ENCODE measurements around the gene TMEM62.
"Not testable (repeated sequence)": the region's sequence is repeated elsewhere in the genome, so short reads cannot be mapped to it uniquely, and the experiment has no call there.

Gene TMEM62

DNA sequence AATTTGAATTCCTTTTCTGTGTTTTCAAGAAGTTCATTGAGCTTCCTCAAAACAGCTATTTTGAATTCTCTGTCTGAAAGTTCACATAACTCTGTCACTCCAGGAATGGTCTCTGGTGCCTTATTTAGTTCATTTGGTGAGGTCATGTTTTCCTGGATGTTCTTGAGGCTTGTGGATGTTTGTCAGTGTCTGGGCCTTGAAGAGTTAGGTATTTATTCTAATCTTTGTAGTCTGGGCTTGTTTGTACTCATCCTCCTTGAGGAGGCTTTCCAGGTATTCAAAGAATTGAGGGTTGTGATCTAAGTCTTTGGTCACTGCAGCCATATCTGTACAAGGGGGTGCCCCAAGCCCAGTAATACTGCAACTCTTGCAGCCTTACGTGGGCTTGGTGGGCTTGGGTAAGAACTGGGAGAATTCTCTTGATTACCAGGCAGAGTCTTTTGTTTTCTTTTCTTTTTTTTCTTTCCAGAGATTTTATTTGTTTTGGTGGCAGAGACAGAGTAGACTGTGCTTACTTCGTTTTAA, 32.5 kb downstream of the TMEM62 start:
- no peak overlapping the region for H3K27ac ChIP-seq (ENCODE audit: low read length)
- H3K27me3 ChIP-seq (ENCODE audit: low read depth, low read length) = no peaks in the 10 kb centered on the region
- no peaks in the 10 kb centered on the region for H3K9me3 ChIP-seq (ENCODE audit: insufficient read depth, low read length)
- no peak overlapping the region for H3K9ac ChIP-seq (ENCODE audit: low read length)
- H3K4me2 ChIP-seq (ENCODE audit: low read length) = no peak overlapping the region
- H3K79me2 ChIP-seq (ENCODE audit: low read length) = no peaks in the 10 kb centered on the region
- no peaks in the 10 kb centered on the region for H4K20me1 ChIP-seq (ENCODE audit: insufficient read depth, low read length)
- H3K4me1 ChIP-seq (ENCODE audit: low read length) = no peaks in the 10 kb centered on the region
- no peak overlapping the region for H2AFZ ChIP-seq (ENCODE audit: low read depth, low read length)
- no peak for TF ChIP-seq EZH2phosphoT487 (IDR thresholded peaks at IDR 0.05; ENCODE audit: low read depth)
- TF ChIP-seq, protein P1, sequence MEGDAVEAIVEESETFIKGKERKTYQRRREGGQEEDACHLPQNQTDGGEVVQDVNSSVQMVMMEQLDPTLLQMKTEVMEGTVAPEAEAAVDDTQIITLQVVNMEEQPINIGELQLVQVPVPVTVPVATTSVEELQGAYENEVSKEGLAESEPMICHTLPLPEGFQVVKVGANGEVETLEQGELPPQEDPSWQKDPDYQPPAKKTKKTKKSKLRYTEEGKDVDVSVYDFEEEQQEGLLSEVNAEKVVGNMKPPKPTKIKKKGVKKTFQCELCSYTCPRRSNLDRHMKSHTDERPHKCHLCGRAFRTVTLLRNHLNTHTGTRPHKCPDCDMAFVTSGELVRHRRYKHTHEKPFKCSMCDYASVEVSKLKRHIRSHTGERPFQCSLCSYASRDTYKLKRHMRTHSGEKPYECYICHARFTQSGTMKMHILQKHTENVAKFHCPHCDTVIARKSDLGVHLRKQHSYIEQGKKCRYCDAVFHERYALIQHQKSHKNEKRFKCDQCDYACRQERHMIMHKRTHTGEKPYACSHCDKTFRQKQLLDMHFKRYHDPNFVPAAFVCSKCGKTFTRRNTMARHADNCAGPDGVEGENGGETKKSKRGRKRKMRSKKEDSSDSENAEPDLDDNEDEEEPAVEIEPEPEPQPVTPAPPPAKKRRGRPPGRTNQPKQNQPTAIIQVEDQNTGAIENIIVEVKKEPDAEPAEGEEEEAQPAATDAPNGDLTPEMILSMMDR (IDR thresholded peaks at IDR 0.05; ENCODE audit: low read depth, low read length) = no peak
- H3K36me3 ChIP-seq (replicated peaks; ENCODE audit: low read depth, low read length) = peaks cover 34% of the 10 kb centered on the region
- no peak overlapping the region for H3K4me3 ChIP-seq (ENCODE audit: low read length)

DNA sequence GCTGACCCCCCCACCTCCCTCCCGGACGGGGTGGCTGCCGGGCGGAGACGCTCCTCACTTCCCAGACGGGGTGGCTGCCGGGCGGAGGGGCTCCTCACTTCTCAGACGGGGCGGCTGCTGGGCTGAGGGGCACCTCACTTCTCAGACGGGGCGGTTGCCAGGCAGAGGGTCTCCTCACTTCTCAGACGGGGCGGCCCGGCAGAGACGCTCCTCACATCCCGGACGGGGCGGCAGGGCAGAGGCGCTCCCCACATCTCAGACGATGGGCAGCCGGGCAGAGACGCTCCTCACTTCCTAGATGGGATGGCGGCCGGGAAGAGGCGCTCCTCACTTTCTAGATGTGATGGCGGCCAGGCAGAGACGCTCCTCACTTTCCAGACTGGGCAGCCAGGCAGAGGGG, 33.9 kb downstream of the TMEM62 start:
- H3K27me3 ChIP-seq (ENCODE audit: low read depth, low read length); H3K9ac ChIP-seq (ENCODE audit: low read length); H3K27ac ChIP-seq (ENCODE audit: low read length); H4K20me1 ChIP-seq (ENCODE audit: insufficient read depth, low read length); H3K4me3 ChIP-seq (ENCODE audit: low read length); H3K79me2 ChIP-seq (ENCODE audit: low read length); H3K4me2 ChIP-seq (ENCODE audit: low read length); H3K4me1 ChIP-seq (ENCODE audit: low read length); H2AFZ ChIP-seq (ENCODE audit: low read depth, low read length); H3K9me3 ChIP-seq (ENCODE audit: insufficient read depth, low read length): not testable (repeated sequence)
- peaks cover 37% of the 10 kb centered on the region for H3K36me3 ChIP-seq (replicated peaks; ENCODE audit: low read depth, low read length)

- no peak overlapping the region for H3K9ac ChIP-seq (ENCODE audit: low read length)
- H3K4me3 ChIP-seq (ENCODE audit: low read length) = no peak overlapping the region
- H3K9me3 ChIP-seq (ENCODE audit: insufficient read depth, low read length) = no peaks in the 10 kb centered on the region
- no peaks in the 10 kb centered on the region for H4K20me1 ChIP-seq (ENCODE audit: insufficient read depth, low read length)
- peaks cover 44% of the 10 kb centered on the region for H3K36me3 ChIP-seq (replicated peaks; ENCODE audit: low read depth, low read length)
- no peaks in the 10 kb centered on the region for H3K27me3 ChIP-seq (ENCODE audit: low read depth, low read length)
- H3K79me2 ChIP-seq (ENCODE audit: low read length) = no peaks in the 10 kb centered on the region
- no peak overlapping the region for H3K4me2 ChIP-seq (ENCODE audit: low read length)
- no peak for TF ChIP-seq EZH2phosphoT487 (IDR thresholded peaks at IDR 0.05; ENCODE audit: low read depth)
- TF ChIP-seq, protein P1 (IDR thresholded peaks at IDR 0.05; ENCODE audit: low read depth, low read length) = no peak
- H3K4me1 ChIP-seq (ENCODE audit: low read length) = no peaks in the 10 kb centered on the region
- no peak overlapping the region for H2AFZ ChIP-seq (ENCODE audit: low read depth, low read length)
- H3K27ac ChIP-seq (ENCODE audit: low read length) = no peak overlapping the region
These were observed 35.1 kb downstream of the TMEM62 start for GRCh38 chr15:43168192-43169107.

DNA sequence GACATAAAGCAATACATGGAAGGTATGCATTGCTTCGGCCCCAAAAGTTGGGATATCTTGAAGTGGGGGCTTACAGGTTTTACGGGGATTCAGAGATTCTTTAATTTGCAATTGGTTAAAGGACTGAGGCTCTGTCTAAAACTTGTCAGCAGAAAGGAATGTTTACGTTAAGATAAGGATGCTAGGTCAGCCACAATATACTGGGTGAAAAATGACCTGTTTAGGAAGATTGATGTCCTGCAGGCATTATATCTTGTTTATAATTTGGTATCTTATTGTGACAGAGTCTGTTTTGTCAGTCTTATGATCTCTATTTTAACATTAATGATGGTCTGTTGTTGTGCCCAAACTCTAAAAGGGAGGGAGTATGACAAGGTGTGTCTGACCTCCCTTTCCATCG, 36.5 kb downstream of the TMEM62 start:
- Histone ChIP-seq H3K36me3 (replicated peaks; ENCODE audit: low read depth, low read length) (peaks cover 55% of the 10 kb centered on the region), H3K27me3 (ENCODE audit: low read depth, low read length) (no peaks in the 10 kb centered on the region), H4K20me1 (ENCODE audit: insufficient read depth, low read length) (no peaks in the 10 kb centered on the region), H3K9ac (ENCODE audit: low read length) (no peak overlapping the region), H3K4me1 (ENCODE audit: low read length) (no peaks in the 10 kb centered on the region), H2AFZ (ENCODE audit: low read depth, low read length) (no peak overlapping the region), H3K9me3 (ENCODE audit: insufficient read depth, low read length) (no peaks in the 10 kb centered on the region), H3K4me2 (ENCODE audit: low read length) (no peak overlapping the region), H3K4me3 (ENCODE audit: low read length) (no peak overlapping the region), H3K27ac (ENCODE audit: low read length) (no peak overlapping the region), H3K79me2 (ENCODE audit: low read length) (no peaks in the 10 kb centered on the region)
- TF ChIP-seq, protein P1 (IDR thresholded peaks at IDR 0.05; ENCODE audit: low read depth, low read length) = no peak
- TF ChIP-seq EZH2phosphoT487 (IDR thresholded peaks at IDR 0.05; ENCODE audit: low read depth) = no peak

GRCh38 chr15:43175656-43176309, 42.4 kb downstream of the TMEM62 start:
- H3K9ac ChIP-seq (ENCODE audit: low read length); H3K4me2 ChIP-seq (ENCODE audit: low read length); H3K9me3 ChIP-seq (ENCODE audit: insufficient read depth, low read length); H3K4me3 ChIP-seq (ENCODE audit: low read length); H3K27me3 ChIP-seq (ENCODE audit: low read depth, low read length); H4K20me1 ChIP-seq (ENCODE audit: insufficient read depth, low read length); H3K4me1 ChIP-seq (ENCODE audit: low read length); H3K79me2 ChIP-seq (ENCODE audit: low read length); H3K27ac ChIP-seq (ENCODE audit: low read length); H2AFZ ChIP-seq (ENCODE audit: low read depth, low read length): not testable (repeated sequence)
- peaks cover 41% of the 10 kb centered on the region for H3K36me3 ChIP-seq (replicated peaks; ENCODE audit: low read depth, low read length)

- not testable (repeated sequence) for H2AFZ ChIP-seq (ENCODE audit: low read depth, low read length); H3K27ac ChIP-seq (ENCODE audit: low read length); H3K9me3 ChIP-seq (ENCODE audit: insufficient read depth, low read length); H3K79me2 ChIP-seq (ENCODE audit: low read length); H4K20me1 ChIP-seq (ENCODE audit: insufficient read depth, low read length); H3K9ac ChIP-seq (ENCODE audit: low read length); H3K4me3 ChIP-seq (ENCODE audit: low read length); H3K4me1 ChIP-seq (ENCODE audit: low read length); H3K4me2 ChIP-seq (ENCODE audit: low read length); H3K27me3 ChIP-seq (ENCODE audit: low read depth, low read length)
- peaks cover 37% of the 10 kb centered on the region for H3K36me3 ChIP-seq (replicated peaks; ENCODE audit: low read depth, low read length)
These were observed 43.8 kb downstream of the TMEM62 start for GRCh38 chr15:43177147-43177546.

Measured in OCI-LY3 (cell line).